Body of pancreas (tissue), 4 donors: ENCODE data around the gene NKX1-2.

Experiments
- CTCF ChIP-seq, 7 experiments: fragments of 450-650 bp in 4 of 7; fragments of 200-600 bp in 3 of 7; sonication (generic) in 3 of 7; IDR thresholded peaks; one replicate each; pipeline ENCODE4 v1.5.1; 2016 to 2019; ENCODE audit warnings: antibody characterized with exemption in 7 of 7
- POLR2A ChIP-seq, 3 donors: fragments of 450-650 bp; IDR thresholded peaks; one replicate each; pipeline ENCODE4 v1.6.1; 2016; ENCODE audit warnings: antibody characterized with exemption in 3 of 3, mild to moderate bottlenecking in 2 of 3

GRCh38 chr10:124455441-124455840, 5.6 kb upstream of the NKX1-2 start:
- TF ChIP-seq CTCF (IDR thresholded peaks at IDR 0.05) (no peak), POLR2A (IDR thresholded peaks at IDR 0.05) (no peak)
